PC-9 (cell line): ENCODE results near the gene PET100. TPM values are rescaled to one million over a fixed set of nuclear protein-coding genes. Genes with fewer than 3 reads are reported as not detected.

Experiments
- BruUV-seq: library from RNA; stranded (reverse); fragments of 400-500 nt; replicated peaks from 2 replicates; lab custom pipeline; 2021; lab: Mats Ljungman, UMichigan
- CTCF ChIA-PET: fragments of 300-600 bp; sonication (Branson Sonifier 250); formaldehyde crosslinking; loops from one replicate; lab custom pipeline; 2022; ENCODE audit warnings: antibody characterized with exemption; lab: Charles Lee
- POLR2A ChIA-PET: fragments of 300-600 bp; sonication (Branson Sonifier 250); formaldehyde crosslinking; loops from one replicate; lab custom pipeline; 2022; ENCODE audit warnings: antibody characterized with exemption; ENCODE audit not compliant: unreplicated experiment; lab: Charles Lee
- DNase-seq, 2 experiments: peaks; one replicate each; pipeline versions ENCODE4 v3.0.0 to v3.0.0-alpha.2; 2015 to 2022; ENCODE audit warnings: mixed read lengths in 1 of 2
- H2AFZ ChIP-seq: fragments of 200-600 bp; sonication (generic); 2 replicates; pipeline ENCODE4 v1.8.1; 2017; ENCODE audit warnings: antibody characterized with exemption
- H3F3A ChIP-seq: fragments of 200-600 bp; sonication (generic); 2 replicates; pipeline ENCODE4 v1.8.1; 2017; ENCODE audit warnings: antibody characterized with exemption, mild to moderate bottlenecking, low read depth; ENCODE audit not compliant: insufficient read depth
- H3K27ac ChIP-seq: fragments of 200-600 bp; sonication (generic); 2 replicates; pipeline ENCODE4 v1.6.1; 2016; ENCODE audit warnings: mixed run types
- H3K27me3 ChIP-seq: fragments of 200-600 bp; sonication (generic); 2 replicates; pipeline ENCODE4 v1.6.1; 2016; ENCODE audit warnings: low read depth, mixed run types; ENCODE audit not compliant: insufficient read depth
- H3K36me3 ChIP-seq: fragments of 200-600 bp; sonication (generic); 2 replicates; pipeline ENCODE4 v1.6.1; 2016; ENCODE audit warnings: low read depth, mixed run types
- H3K4me1 ChIP-seq: fragments of 200-600 bp; sonication (generic); replicated peaks from 2 replicates; pipeline ENCODE4 v1.6.1; 2016; ENCODE audit warnings: mixed run types; ENCODE audit not compliant: insufficient read depth
- H3K4me2 ChIP-seq: fragments of 200-600 bp; sonication (generic); 2 replicates; pipeline ENCODE4 v1.6.1; 2017; ENCODE audit warnings: mixed run types
- H3K4me3 ChIP-seq: fragments of 200-600 bp; sonication (generic); 2 replicates; pipeline ENCODE4 v1.6.1; 2016; ENCODE audit warnings: mixed run types
- H3K79me2 ChIP-seq: fragments of 200-600 bp; sonication (generic); 2 replicates; pipeline ENCODE4 v1.6.1; 2017; ENCODE audit warnings: low read depth, mixed run types
- H3K9me2 ChIP-seq: fragments of 200-600 bp; sonication (generic); 2 replicates; pipeline ENCODE4 v1.8.1; 2017; ENCODE audit warnings: mild to moderate bottlenecking; ENCODE audit not compliant: insufficient read depth
- H3K9me3 ChIP-seq: fragments of 200-600 bp; sonication (generic); 2 replicates; pipeline ENCODE4 v1.8.1; 2016; ENCODE audit warnings: low read depth; ENCODE audit not compliant: insufficient read depth
- H4K20me1 ChIP-seq: fragments of 200-600 bp; sonication (generic); 2 replicates; pipeline ENCODE4 v1.8.1; 2017; ENCODE audit not compliant: insufficient read depth
- CTCF ChIP-seq: fragments of 200-600 bp; sonication (generic); conservative IDR thresholded peaks from 2 replicates; pipeline ENCODE4 v1.6.1; 2017; ENCODE audit warnings: mixed run types, antibody characterized with exemption, mild to moderate bottlenecking, moderate library complexity
- EZH2 ChIP-seq: fragments of 200-600 bp; sonication (generic); IDR thresholded peaks from 2 replicates; pipeline ENCODE4 v1.8.0; 2017; ENCODE audit warnings: antibody characterized with exemption, low read depth
- intact Hi-C: fragments of 100-400 bp; cut with micrococcal nuclease; formaldehyde crosslinking; loops from one replicate; pipeline ENCODE4 v1.10.0; 2022; ENCODE audit not compliant: unreplicated experiment
- microRNA-seq: library from miRNA; unstranded; fragments of <30 nt; microRNA quantifications from one replicate; pipeline ENCODE4 v1.2.0, GENCODE V29; 2021; ENCODE audit warnings: borderline number of aligned reads, borderline replicate concordance
- total RNA-seq: library from RNA; stranded (reverse); gene quantifications from 2 replicates; pipeline ENCODE4 v1.2.3, GENCODE V29; 2021

Gene PET100
- total RNA-seq, 1 experiment from 2014 or later = 149 TPM

- Histone ChIP-seq H3K4me3 (peak overlapping the region; percentile 91; the same call in 1 of the 2 replicates), H3K27me3 (peaks cover 30% of the 10 kb centered on the region), H4K20me1 (peaks cover 13% of the 10 kb centered on the region), H3K4me1 (peaks cover 13% of the 10 kb centered on the region), H3K79me2 (peaks cover 19% of the 10 kb centered on the region), H3K4me2 (peak overlapping the region; percentile 88), H3K36me3 (0 out of 2 replicates have a peak, but pooled peaks cover 6% of the 10 kb centered on the region), H3F3A (peaks cover 24% of the 10 kb centered on the region; the same call in 1 of the 2 replicates), H3K9me3 (no peaks in the 10 kb centered on the region), H2AFZ (peak overlapping the region; percentile 96), H3K9me2 (no peaks in the 10 kb centered on the region), H3K27ac (no peak overlapping the region)
- POLR2A ChIA-PET = interaction anchor here (0.7 kb wide), 1 partner anchor 304 kb away, joined by 3 read pairs; no protein-coding TSS in a partner anchor
- BruUV-seq = no TSS peak
- TF ChIP-seq EZH2 = no peak
- no peak for TF ChIP-seq CTCF
- intact Hi-C loops = loop anchor here (2.0 to 10.0 kb wide), 4 partner anchors 61 to 325 kb away; partner anchors contain the start of genes CTXN1 and SNAPC2
- CTCF ChIA-PET = interaction anchor here (1.3 to 1.6 kb wide), 4 partner anchors 113 to 172 kb away, joined by 4 to 19 read pairs (median 10); no protein-coding TSS in a partner anchor
- DNase-seq = no peak
These were observed 50.4 kb downstream of the PET100 start for GRCh38 chr19:7679771-7680605.

DNA sequence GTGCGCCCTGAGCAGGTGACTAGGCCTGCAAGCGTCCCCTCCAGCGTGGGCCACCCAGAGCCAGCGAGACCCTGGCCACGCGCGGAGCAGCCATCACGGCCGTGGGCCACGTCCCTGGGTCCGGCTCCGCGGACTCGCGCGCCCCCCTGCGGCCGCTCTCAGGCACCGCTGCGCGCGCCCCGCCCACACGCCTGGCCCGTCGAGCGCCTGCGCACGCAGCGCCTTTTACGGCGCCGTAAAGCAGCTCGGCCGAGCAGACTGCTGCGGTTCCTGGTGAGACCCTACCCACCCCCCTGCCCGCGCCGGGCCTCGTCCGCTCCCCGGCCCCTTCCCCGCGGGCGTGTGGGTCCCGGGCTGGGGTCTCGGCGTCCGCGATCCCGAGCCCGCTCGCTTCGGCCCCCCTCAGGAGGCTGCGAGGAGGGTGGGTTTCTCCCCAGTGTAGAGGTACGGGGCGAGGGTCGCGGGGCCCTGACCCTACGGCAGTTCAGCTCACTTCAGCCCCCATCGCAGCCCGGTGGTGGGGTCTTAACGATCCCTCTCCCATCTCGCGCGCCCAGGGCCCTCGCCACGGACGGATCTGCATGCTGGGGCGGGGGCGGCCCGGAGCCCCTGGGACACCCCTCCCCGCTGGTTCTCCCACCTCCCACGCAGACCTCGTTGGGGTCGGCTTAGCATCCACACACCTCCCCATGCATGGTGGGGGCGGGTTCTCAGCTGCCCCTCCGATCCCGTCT lies 51.2 kb downstream of the PET100 start, which contains the start of gene TRAPPC5:
Gene TRAPPC5 (plus strand): TSS at position 228 of the 734 bp plus-strand sequence. CDS start 1,421 bp downstream, outside the sequence.
- peak within 1 kb of the TSS; percentile 88 for H3K4me2 ChIP-seq
- intact Hi-C loops = loop anchor here (1.0 to 2.0 kb wide), 2 partner anchors 119 to 172 kb away; no protein-coding TSS in a partner anchor
- H4K20me1 ChIP-seq = peaks cover 20% of the 10 kb centered on the region
- DNase-seq = peak; percentile 65 to 82
- BruUV-seq = no TSS peak
- H3K9me3 ChIP-seq = no peaks in the 10 kb centered on the region
- ChIA-PET CTCF (interaction anchor here (0.6 to 1.6 kb wide), 11 partner anchors 24 to 188 kb away, joined by 3 to 19 read pairs (median 4); no protein-coding TSS in a partner anchor), POLR2A (interaction anchor here (0.7 kb wide), 1 partner anchor 304 kb away, joined by 3 read pairs; no protein-coding TSS in a partner anchor)
- peaks cover 27% of the 10 kb centered on the region; the same call in 1 of the 2 replicates for H3F3A ChIP-seq
- H3K36me3 ChIP-seq = 0 out of 2 replicates have a peak, but pooled peaks cover 6% of the 10 kb centered on the region
- H3K79me2 ChIP-seq = peaks cover 19% of the 10 kb centered on the region
- H2AFZ ChIP-seq = peak within 1 kb of the TSS; percentile 96
- H3K4me3 ChIP-seq = peak within 1 kb of the TSS; percentile 91
- peaks cover 24% of the 10 kb centered on the region for H3K27me3 ChIP-seq
- H3K9me2 ChIP-seq = no peaks in the 10 kb centered on the region
- H3K4me1 ChIP-seq = peaks cover 21% of the 10 kb centered on the region
- H3K27ac ChIP-seq = peak within 1 kb of the TSS; percentile 32; the same call in 1 of the 2 replicates
- TF ChIP-seq CTCF (peak; percentile 89), EZH2 (no peak)

Small RNA genes lying within 50 kb of the gene (microRNA-seq; reads per million reads assigned to microRNA genes)
- not detected for gene MIR6792

Other genes with a start within 250 kb of the PET100 start
- 10.5 and 16.0 TPM in 2 replicates for gene PEX11G, start 140.8 kb upstream of the PET100 start, total RNA-seq
- 60.7 and 85.3 TPM in 2 replicates for gene ZNF358, start 113.7 kb upstream of the PET100 start, total RNA-seq
- 10.4 and 16.0 TPM in 2 replicates for gene MCOLN1, start 107.2 kb upstream of the PET100 start, total RNA-seq
- 121 and 139 TPM in 2 replicates for gene PNPLA6, start 94.1 kb upstream of the PET100 start, total RNA-seq
- 25.9 and 27.8 TPM in 2 replicates for gene CAMSAP3, start 33.9 kb upstream of the PET100 start, total RNA-seq
- gene XAB2, start 248 bp upstream of the PET100 start, total RNA-seq = 44.9 and 51.3 TPM in 2 replicates
- 0.92 and 1.0 TPM in 2 replicates for gene PCP2, start 3.9 kb downstream of the PET100 start, total RNA-seq
- gene STXBP2, start 7.3 kb downstream of the PET100 start, total RNA-seq = 148 and 201 TPM in 2 replicates
- gene RETN, start 39.3 kb downstream of the PET100 start, total RNA-seq = not detected in 2 replicates
- not detected in 2 replicates for gene MCEMP1, start 47.3 kb downstream of the PET100 start, total RNA-seq
- gene TRAPPC5, start 51.0 kb downstream of the PET100 start, total RNA-seq = 81.2 and 103 TPM in 2 replicates
- not detected in 2 replicates for gene FCER2, start 72.3 kb downstream of the PET100 start, total RNA-seq
- gene CLEC4G, start 102.3 kb downstream of the PET100 start, total RNA-seq = not detected in 2 replicates
- not detected in 2 replicates for gene CD209, start 117.7 kb downstream of the PET100 start, total RNA-seq
- not detected in 2 replicates for gene CLEC4M, start 133.4 kb downstream of the PET100 start, total RNA-seq
- gene EVI5L, start 200.4 kb downstream of the PET100 start, total RNA-seq = 13.1 and 19.2 TPM in 2 replicates
- 12.9 and 20.3 TPM in 2 replicates for gene PRR36, start 244.6 kb downstream of the PET100 start, total RNA-seq